H1 (cell line): ENCODE data around the gene POLR3C. TPM values are rescaled to one million over a fixed set of nuclear protein-coding genes. Genes with fewer than 3 reads are reported as not detected.

ENCODE experiments used
- CTCF ChIA-PET: fragments of 300-600 bp; sonication (Branson Sonifier 250); formaldehyde crosslinking; loops from one replicate; lab custom pipeline; 2021; ENCODE audit not compliant: partially characterized antibody; lab: Charles Lee
- POLR2A ChIA-PET: fragments of 300-600 bp; sonication (Branson Sonifier 250); formaldehyde crosslinking; loops from one replicate; lab custom pipeline; 2021; ENCODE audit warnings: inconsistent platforms; ENCODE audit not compliant: partially characterized antibody; lab: Charles Lee
- DNase-seq, 2 experiments: peaks; one replicate each; pipeline versions ENCODE4 v3.0.0 to v3.0.0-alpha.2; 2010 to 2022; ENCODE audit warnings: low spot score in 2 of 2, low read depth in 1 of 2, mixed read lengths in 1 of 2
- FAIRE-seq: peaks from 2 replicates; lab custom pipeline; 2011; peaks lifted over from hg19 to GRCh38; lab: Jason Lieb, UNC
- H2AFZ ChIP-seq: 2 replicates; pipeline ENCODE4 v1.8.1; 2012; ENCODE audit warnings: low read length, inconsistent platforms
- H2AK5ac ChIP-seq: 2 replicates; pipeline ENCODE4 v1.6.1; 2013; ENCODE audit warnings: low read depth, low read length
- H2BK120ac ChIP-seq: replicated peaks from 2 replicates; pipeline ENCODE3; 2013; ENCODE audit warnings: low read depth, low read length, inconsistent platforms
- H2BK12ac ChIP-seq: 2 replicates; pipeline ENCODE4 v1.6.1; 2013; ENCODE audit warnings: low read depth, low read length
- H2BK15ac ChIP-seq: 2 replicates; pipeline ENCODE4 v1.6.1; 2013; ENCODE audit warnings: low read length
- H2BK20ac ChIP-seq: 2 replicates; pipeline ENCODE4 v1.6.1; 2013; ENCODE audit warnings: low read length
- H2BK5ac ChIP-seq: 2 replicates; pipeline ENCODE4 v1.6.1; 2013; ENCODE audit warnings: low read depth, low read length
- H3K14ac ChIP-seq: 2 replicates; pipeline ENCODE4 v1.6.1; 2013; ENCODE audit warnings: inconsistent platforms; ENCODE audit not compliant: insufficient read length
- H3K18ac ChIP-seq: 2 replicates; pipeline ENCODE4 v1.6.1; 2013; ENCODE audit warnings: low read length; ENCODE audit errors: extremely low read depth
- H3K23ac ChIP-seq: 2 replicates; pipeline ENCODE4 v1.6.1; 2013; ENCODE audit warnings: inconsistent platforms; ENCODE audit not compliant: insufficient read length
- H3K23me2 ChIP-seq: 2 replicates; pipeline ENCODE4 v1.6.1; 2013; ENCODE audit warnings: low read depth, low read length
- H3K27ac ChIP-seq: 2 replicates; pipeline ENCODE4 v1.6.1; 2011; ENCODE audit warnings: low read depth, low read length, inconsistent platforms
- H3K27me3 ChIP-seq, 4 experiments: replicated peaks in 1 of 4; 1 replicate in 1 of 4; 2 replicates in 3 of 4; pipeline versions ENCODE4 v1.6.1 to v1.8.1; 2011 to 2013; ENCODE audit warnings: low read length in 3 of 4, mild to moderate bottlenecking in 3 of 4, inconsistent platforms in 2 of 4, mixed read lengths in 2 of 4, moderate library complexity in 1 of 4; ENCODE audit not compliant: control insufficient read depth in 3 of 4, insufficient read depth in 3 of 4; ENCODE audit errors: extremely low read depth in 1 of 4
- H3K36me3 ChIP-seq, 4 experiments: 2 replicates each; pipeline versions ENCODE4 v1.6.1 to v1.8.1; 2011 to 2013; ENCODE audit warnings: mild to moderate bottlenecking in 4 of 4, low read length in 3 of 4, moderate library complexity in 2 of 4, control low read depth in 1 of 4, inconsistent platforms in 1 of 4; ENCODE audit not compliant: insufficient read depth in 4 of 4, control insufficient read depth in 2 of 4
- H3K4ac ChIP-seq: replicated peaks from 2 replicates; pipeline ENCODE3; 2013; ENCODE audit warnings: low read length, low read depth, mixed read lengths, inconsistent platforms; ENCODE audit not compliant: insufficient read length
- H3K4me1 ChIP-seq, 4 experiments: replicated peaks in 1 of 4; 1 replicate in 1 of 4; 2 replicates in 3 of 4; pipeline versions ENCODE4 v1.6.1 to v1.8.1; 2011 to 2013; ENCODE audit warnings: low read length in 3 of 4, inconsistent platforms in 2 of 4, mixed read lengths in 1 of 4; ENCODE audit not compliant: insufficient read depth in 4 of 4, control insufficient read depth in 3 of 4
- H3K4me2 ChIP-seq, 2 experiments: 2 replicates each; pipeline versions ENCODE4 v1.6.1 to v1.8.1; 2011 to 2013; ENCODE audit warnings: low read depth in 2 of 2, low read length in 2 of 2, control low read depth in 1 of 2, inconsistent platforms in 1 of 2, mild to moderate bottlenecking in 1 of 2; ENCODE audit not compliant: insufficient read depth in 1 of 2
- H3K4me3 ChIP-seq, 4 experiments: fragments of 200-600, 300-600 bp in 1 of 4; sonication (generic), shearing (Covaris generic), sonication (Bioruptor Twin) in 1 of 4; 2 replicates each; pipeline versions ENCODE4 v1.5.1 to v1.8.1; 2011 to 2016; ENCODE audit warnings: low read length in 4 of 4, low read depth in 3 of 4, control low read depth in 2 of 4, inconsistent platforms in 2 of 4, mild to moderate bottlenecking in 2 of 4, mixed read lengths in 1 of 4, moderate library complexity in 1 of 4; ENCODE audit not compliant: insufficient read depth in 2 of 4; ENCODE audit errors: extremely low read depth in 1 of 4
- H3K56ac ChIP-seq: replicated peaks from 2 replicates; pipeline ENCODE3; 2013; ENCODE audit warnings: low read depth, mild to moderate bottlenecking, mixed read lengths, low read length, inconsistent platforms; ENCODE audit not compliant: insufficient read length
- H3K79me1 ChIP-seq: 2 replicates; pipeline ENCODE4 v1.6.1; 2013; ENCODE audit warnings: low read depth, low read length, control low read depth
- H3K79me2 ChIP-seq, 2 experiments: 2 replicates each; pipeline versions ENCODE4 v1.6.1 to v1.8.1; 2012 to 2013; ENCODE audit warnings: low read length in 2 of 2, mild to moderate bottlenecking in 2 of 2, inconsistent platforms in 1 of 2; ENCODE audit not compliant: insufficient read depth in 2 of 2, control insufficient read depth in 1 of 2
- H3K9ac ChIP-seq, 4 experiments: replicated peaks in 1 of 4; 1 replicate in 1 of 4; 2 replicates in 3 of 4; pipeline versions ENCODE4 v1.6.1 to v1.8.1; 2011 to 2013; ENCODE audit warnings: low read depth in 3 of 4, low read length in 3 of 4, control low read depth in 2 of 4, mild to moderate bottlenecking in 2 of 4, moderate library complexity in 2 of 4, inconsistent platforms in 1 of 4; ENCODE audit errors: extremely low read depth in 1 of 4
- H3K9me3 ChIP-seq, 2 experiments: 2 replicates each; pipeline versions ENCODE4 v1.6.1 to v1.8.1; 2012 to 2013; ENCODE audit warnings: mild to moderate bottlenecking in 2 of 2, moderate library complexity in 2 of 2, control low read depth in 1 of 2, inconsistent platforms in 1 of 2, low read depth in 1 of 2, low read length in 1 of 2, mixed read lengths in 1 of 2; ENCODE audit not compliant: insufficient read depth in 2 of 2
- H4K20me1 ChIP-seq, 2 experiments: replicated peaks in 1 of 2; 2 replicates each; pipeline versions ENCODE3 to v1.8.1; 2011 to 2013; ENCODE audit warnings: inconsistent platforms in 2 of 2, low read length in 2 of 2, mild to moderate bottlenecking in 1 of 2; ENCODE audit not compliant: insufficient read depth in 2 of 2, control insufficient read depth in 1 of 2
- H4K5ac ChIP-seq: 2 replicates; pipeline ENCODE4 v1.6.1; 2013; ENCODE audit warnings: low read length, low read depth, mixed read lengths, inconsistent platforms; ENCODE audit not compliant: insufficient read length
- H4K8ac ChIP-seq: 2 replicates; pipeline ENCODE4 v1.8.0; 2013; ENCODE audit warnings: mild to moderate bottlenecking, moderate library complexity, low read length, inconsistent platforms; ENCODE audit not compliant: insufficient read depth; ENCODE audit errors: extremely low read depth
- H4K91ac ChIP-seq: replicated peaks from 2 replicates; pipeline ENCODE3; 2013; ENCODE audit warnings: low read length, mixed read lengths, inconsistent platforms; ENCODE audit not compliant: insufficient read length
- TAF1 ChIP-seq: IDR thresholded peaks from 2 replicates; pipeline ENCODE4 v1.6.1; 2011; ENCODE audit warnings: mild to moderate bottlenecking, low read depth, low read length
- WGBS, 2 experiments: shearing (Covaris generic) in 1 of 2; methylation state at CpG; one replicate each; pipeline versions ENCODE4 v1.1.6 to v1.1.7; 2013 to 2015; ENCODE audit warnings: low lambda C conversion rate in 2 of 2, mixed read lengths in 2 of 2, inconsistent platforms in 1 of 2, low coverage in 1 of 2, missing lambda C conversion rate in 1 of 2; ENCODE audit not compliant: insufficient replicate concordance in 2 of 2, insufficient coverage in 1 of 2, insufficient read length in 1 of 2; ENCODE audit errors: extremely low coverage in 1 of 2, missing lambda C conversion rate in 1 of 2; 5-methylcytosine and 5-hydroxymethylcytosine counted together
- polyA plus RNA-seq, 7 experiments: library from polyadenylated mRNA; depleted of rRNA in 3 of 7; stranded (reverse) in 5 of 7; unstranded in 2 of 7; fragments of >200 nt in 5 of 7; fragments of 200-250 nt in 2 of 7; gene quantifications; 1 replicate in 5 of 7; 2 replicates in 1 of 7; 4 replicates in 1 of 7; pipeline versions ENCODE4 v1.2.1 to v1.2.3, GENCODE V29; 2011 to 2013; ENCODE audit warnings: missing spikeins in 2 of 7, mixed read lengths in 2 of 7
- total RNA-seq: library from RNA; stranded (reverse); fragmentation: NEBNext Ultra II Directional; extraction: Animal tissue kit (Norgen Biotek cat#: 25700); gene quantifications from 2 replicates; pipeline ENCODE4 v1.2.1, GENCODE V29; 2021

The POLR3C gene
- total and polyA plus RNA-seq, 2 of the 8 experiments (the other 6 are each of a cell fraction or from before 2014, with no cell fraction given), result 26.8 TPM

GRCh38 chr1:145884675-145885074, 60.7 kb downstream of the POLR3C start:
- H3K27me3 ChIP-seq, result peaks cover 0 to 21% (median 15%) of the 10 kb centered on the region in 4 experiments; a peak in 6 of 7 replicates
- H4K91ac ChIP-seq, result no peak overlapping the region
- no peak overlapping the region for H2BK120ac ChIP-seq
- peaks cover 5% of the 10 kb centered on the region; the same call in 1 of the 2 replicates for H3K23me2 ChIP-seq
- H3K9me3 ChIP-seq, result no peaks in the 10 kb centered on the region
- H2AFZ ChIP-seq, result no peak overlapping the region
- H2BK12ac ChIP-seq, result no peak overlapping the region
- no peak overlapping the region for H4K8ac ChIP-seq
- no peaks in the 10 kb centered on the region for H3K79me2 ChIP-seq
- ChIA-PET CTCF (interaction anchor here (3.8 to 5.0 kb wide), 2 partner anchors 12 to 26 kb away, joined by 18 to 19 read pairs; partner anchors contain the start of gene ITGA10), POLR2A (interaction anchor here (1.0 to 1.3 kb wide), 2 partner anchors 8 to 40 kb away, joined by 3 read pairs; no protein-coding TSS in a partner anchor)
- H3K27ac ChIP-seq, result no peak overlapping the region
- H3K23ac ChIP-seq, result no peak overlapping the region
- no peak overlapping the region for H3K14ac ChIP-seq
- no peak overlapping the region for H2BK5ac ChIP-seq
- DNase-seq (no peak), FAIRE-seq (no peak)
- no peak overlapping the region for H4K5ac ChIP-seq
- H3K4me1 ChIP-seq, result peaks cover 0 to 6% (median 0%) of the 10 kb centered on the region in 4 experiments; a peak in 3 of 7 replicates
- H3K4ac ChIP-seq, result no peak overlapping the region
- H3K9ac ChIP-seq, result no peak overlapping the region
- no peak overlapping the region for H2BK20ac ChIP-seq
- H2AK5ac ChIP-seq, result no peak overlapping the region
- no peak overlapping the region for H3K56ac ChIP-seq
- no peak overlapping the region for H3K18ac ChIP-seq
- H3K4me2 ChIP-seq, result no peak overlapping the region; a peak in 1 of 4 replicates
- 63% methylated on average over 1 of the region's 1 CpG; no CpG with 5 or more reads in 1 of the 2 experiments for WGBS, 2 experiments
- no peaks in the 10 kb centered on the region for H3K36me3 ChIP-seq
- no peak overlapping the region for H2BK15ac ChIP-seq
- no peaks in the 10 kb centered on the region for H3K79me1 ChIP-seq
- no peak overlapping the region for H3K4me3 ChIP-seq
- H4K20me1 ChIP-seq, result no peaks in the 10 kb centered on the region
- TF ChIP-seq TAF1, result no peak
